Kidney capillary endothelial cell (primary cell): ENCODE results near the gene SPATA31D3.
"Not testable (repeated sequence)": the region's sequence is repeated elsewhere in the genome, so short reads cannot be mapped to it uniquely, and the experiment has no call there.

Experiments
- DNase-seq: peaks from one replicate; pipeline ENCODE4 v3.0.0-alpha.2; 2018; ENCODE audit warnings: low spot score

The SPATA31D3 gene

DNA sequence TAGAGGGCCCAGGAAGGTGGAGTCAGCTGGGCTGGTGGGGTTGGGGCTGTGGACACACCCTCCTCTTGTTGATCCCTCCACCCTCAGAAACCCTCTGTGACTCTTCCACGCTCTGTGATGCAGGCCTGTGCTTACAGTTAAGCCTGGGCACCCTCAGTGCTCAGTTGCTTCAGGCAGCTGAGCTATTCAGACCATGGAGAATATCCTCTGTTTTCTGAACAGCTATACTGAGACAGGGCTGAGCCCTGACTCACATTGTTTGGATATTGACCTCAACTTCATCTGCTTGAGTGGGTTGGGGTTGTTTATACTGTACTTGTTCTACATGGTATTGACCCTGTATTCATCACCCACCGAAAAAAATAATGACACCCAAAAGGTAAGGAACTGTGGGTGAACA, at the start of gene SPATA31D3:
Gene SPATA31D3, plus strand, starts transcription at position 108 of the 400 bp plus-strand sequence. Its CDS starts 86 bp downstream, at position 194.
- DNase-seq, result not testable (repeated sequence)

GRCh38 chr9:81893929-81894328, 49.4 kb upstream of the SPATA31D3 start:
- no peak for DNase-seq

GRCh38 chr9:81894891-81895290, 48.4 kb upstream of the SPATA31D3 start:
- DNase-seq, result no peak

- DNase-seq, result no peak
Measured at GRCh38 chr9:81896070-81896469, 47.2 kb upstream of the SPATA31D3 start.

DNA sequence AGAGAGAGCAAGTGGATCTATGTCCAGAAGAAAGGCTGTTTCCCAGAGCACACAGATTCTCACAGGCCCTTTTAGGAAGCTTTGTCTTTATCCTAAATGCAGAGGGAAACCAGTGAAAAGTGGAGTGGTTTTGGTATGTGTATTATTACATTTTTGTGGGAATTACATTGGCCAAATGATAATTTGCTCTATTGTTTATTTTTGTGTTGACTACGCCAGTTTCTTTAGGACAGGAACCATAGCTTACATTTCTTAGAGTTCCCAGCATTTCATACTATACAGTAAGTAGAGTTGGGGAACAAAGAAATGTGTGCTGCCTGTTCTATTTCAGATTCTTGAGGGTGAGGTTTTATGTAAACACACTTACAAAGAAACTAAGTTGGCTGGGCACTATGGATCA, 44.4 kb upstream of the SPATA31D3 start:
- no peak for DNase-seq

GRCh38 chr9:81902196-81902595, 41.1 kb upstream of the SPATA31D3 start:
- no peak for DNase-seq

DNA sequence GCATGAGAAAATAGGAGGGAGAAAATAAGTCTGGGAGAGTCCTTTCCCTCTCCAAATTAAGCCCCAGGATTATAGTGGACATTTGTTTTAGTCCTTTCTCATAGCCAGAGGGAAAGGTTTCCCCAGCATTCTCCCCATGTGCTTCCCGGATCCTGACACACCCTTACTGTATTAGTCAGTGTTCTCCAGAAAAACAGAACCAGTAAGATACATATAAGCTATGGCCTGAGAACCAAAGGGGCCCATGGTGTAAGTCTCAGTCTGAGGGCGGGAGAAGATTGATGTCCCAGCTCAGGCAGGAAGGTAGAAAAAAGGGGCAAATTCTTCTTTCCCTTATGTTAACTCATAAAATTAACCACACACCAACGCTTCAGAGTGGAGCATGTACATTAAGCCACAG, 40.7 kb upstream of the SPATA31D3 start:
- DNase-seq, result no peak

DNA sequence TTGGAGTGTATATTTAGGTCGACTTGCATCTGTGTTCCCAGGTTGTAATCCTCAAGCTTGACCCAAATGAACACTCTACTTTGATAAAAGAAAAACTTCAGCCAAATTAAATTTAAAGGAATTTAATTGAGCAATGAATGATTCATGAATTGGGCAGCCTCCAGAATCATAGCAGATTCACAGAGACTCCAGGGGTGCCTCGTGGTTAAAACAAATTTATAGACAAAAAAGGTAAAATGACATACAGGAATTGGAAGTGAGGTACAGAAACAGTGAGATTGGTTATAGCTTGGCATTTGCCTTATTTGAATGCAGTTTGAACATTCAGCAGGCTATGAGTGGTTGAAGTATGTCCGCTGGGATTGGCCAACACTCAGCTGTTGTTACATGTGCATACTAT, 36.6 kb upstream of the SPATA31D3 start:
- no peak for DNase-seq

DNA sequence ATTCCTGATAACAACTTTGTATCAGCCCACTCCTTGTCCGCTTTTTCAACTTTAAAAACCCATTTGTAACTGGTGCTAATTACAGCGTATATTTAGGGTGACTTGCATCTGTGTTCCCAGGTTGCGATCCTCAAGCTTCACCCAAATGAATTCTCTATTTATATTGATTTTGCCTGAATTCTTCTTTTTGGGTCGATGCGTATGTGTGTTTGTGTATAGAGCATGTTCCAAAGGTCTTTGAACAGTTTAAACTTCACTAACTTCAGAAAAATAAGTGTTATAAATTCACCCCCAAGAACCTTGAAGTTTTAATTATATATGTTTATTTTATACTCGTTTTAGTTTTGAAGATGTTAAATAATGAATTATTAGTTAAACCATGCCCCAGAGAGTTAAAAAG, 31.2 kb upstream of the SPATA31D3 start:
- no peak for DNase-seq

DNA sequence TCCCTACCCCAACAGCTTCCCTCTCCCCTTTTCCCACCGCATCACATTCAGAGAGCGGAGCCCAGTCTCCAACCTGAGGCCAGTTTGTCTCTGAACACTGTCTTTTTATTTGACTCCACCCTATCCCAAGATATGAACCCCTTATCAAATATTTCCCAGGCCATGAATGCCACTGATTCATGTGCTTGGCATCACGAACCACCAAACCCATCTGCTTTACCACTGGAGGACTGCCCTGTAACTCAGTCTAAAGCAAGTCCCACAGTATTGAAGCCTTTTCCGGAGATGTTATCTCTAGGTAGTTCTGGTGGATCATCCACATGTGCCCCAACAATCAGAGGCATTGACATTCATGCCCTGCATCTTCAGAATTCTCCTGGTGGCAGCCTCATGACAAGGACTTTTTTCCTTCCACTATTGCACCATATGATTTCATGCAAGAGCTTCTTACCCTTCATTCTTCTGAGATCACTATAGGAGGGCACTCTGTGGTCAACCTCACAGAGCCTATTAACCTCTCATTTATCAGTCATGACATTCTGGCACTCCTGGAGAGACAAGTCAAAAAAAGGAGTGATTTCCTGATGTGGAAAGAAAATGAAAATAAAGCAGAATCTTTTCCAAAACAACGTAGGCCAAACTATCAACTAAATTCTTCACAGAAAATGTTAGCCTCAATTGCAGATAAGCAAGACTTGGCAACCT, 27.3 kb upstream of the SPATA31D3 start:
- no peak for DNase-seq

- not testable (repeated sequence) for DNase-seq
Measured at GRCh38 chr9:81918507-81918906, 24.8 kb upstream of the SPATA31D3 start.

- not testable (repeated sequence) for DNase-seq
Measured at GRCh38 chr9:81928305-81928704, 15.0 kb upstream of the SPATA31D3 start, which contains the start of gene SPATA31D4. Gene SPATA31D4 (plus strand): TSS chr9:81928428. CDS start chr9:81928514, 86 bp downstream.

- DNase-seq, result not testable (repeated sequence)
Measured at GRCh38 chr9:81930147-81930546, 13.2 kb upstream of the SPATA31D3 start.

DNA sequence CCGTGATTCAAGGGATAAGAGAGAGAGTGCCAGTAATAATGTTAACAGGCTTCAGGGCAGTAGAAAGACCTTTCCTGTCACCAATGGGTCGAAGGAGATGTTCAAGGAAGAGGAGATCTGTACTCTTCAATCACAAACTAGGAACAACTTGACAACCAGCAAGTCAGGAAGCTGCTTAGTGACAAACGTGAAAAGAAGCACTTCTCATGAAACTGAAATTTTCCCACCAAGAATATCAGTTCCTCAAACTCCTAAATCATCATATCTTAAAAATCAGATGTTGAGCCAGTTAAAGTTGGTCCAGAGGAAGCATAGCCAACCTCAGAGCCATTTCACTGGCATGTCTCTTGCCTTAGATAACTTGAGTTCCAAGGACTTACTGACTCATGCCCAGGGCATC, 9.8 kb upstream of the SPATA31D3 start:
- not testable (repeated sequence) for DNase-seq

DNA sequence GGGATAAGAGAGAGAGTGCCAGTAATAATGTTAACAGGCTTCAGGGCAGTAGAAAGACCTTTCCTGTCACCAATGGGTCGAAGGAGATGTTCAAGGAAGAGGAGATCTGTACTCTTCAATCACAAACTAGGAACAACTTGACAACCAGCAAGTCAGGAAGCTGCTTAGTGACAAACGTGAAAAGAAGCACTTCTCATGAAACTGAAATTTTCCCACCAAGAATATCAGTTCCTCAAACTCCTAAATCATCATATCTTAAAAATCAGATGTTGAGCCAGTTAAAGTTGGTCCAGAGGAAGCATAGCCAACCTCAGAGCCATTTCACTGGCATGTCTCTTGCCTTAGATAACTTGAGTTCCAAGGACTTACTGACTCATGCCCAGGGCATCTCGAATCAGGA, 5.3 kb downstream of the SPATA31D3 start:
- not testable (repeated sequence) for DNase-seq

DNA sequence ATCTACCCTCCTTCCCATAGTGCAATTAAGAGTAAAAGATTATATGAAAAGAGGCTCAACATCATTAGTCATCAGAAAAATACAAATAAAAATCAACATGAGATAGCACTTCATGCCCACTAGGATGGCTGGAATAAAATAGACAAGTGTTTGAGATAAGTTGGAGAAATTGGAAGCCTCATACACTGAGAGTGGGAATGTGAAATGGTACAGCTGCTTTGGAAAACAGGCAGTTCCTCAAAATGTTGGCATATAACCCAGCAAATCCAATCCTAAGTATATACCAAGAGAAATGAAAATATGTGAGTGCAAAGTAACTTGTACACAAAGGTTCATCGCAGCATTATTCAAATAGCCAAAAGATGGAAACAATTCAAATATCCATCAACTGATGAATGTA, 9.8 kb downstream of the SPATA31D3 start:
- DNase-seq, result no peak

- no peak for DNase-seq
Measured at GRCh38 chr9:81955625-81956024, 12.3 kb downstream of the SPATA31D3 start.

DNA sequence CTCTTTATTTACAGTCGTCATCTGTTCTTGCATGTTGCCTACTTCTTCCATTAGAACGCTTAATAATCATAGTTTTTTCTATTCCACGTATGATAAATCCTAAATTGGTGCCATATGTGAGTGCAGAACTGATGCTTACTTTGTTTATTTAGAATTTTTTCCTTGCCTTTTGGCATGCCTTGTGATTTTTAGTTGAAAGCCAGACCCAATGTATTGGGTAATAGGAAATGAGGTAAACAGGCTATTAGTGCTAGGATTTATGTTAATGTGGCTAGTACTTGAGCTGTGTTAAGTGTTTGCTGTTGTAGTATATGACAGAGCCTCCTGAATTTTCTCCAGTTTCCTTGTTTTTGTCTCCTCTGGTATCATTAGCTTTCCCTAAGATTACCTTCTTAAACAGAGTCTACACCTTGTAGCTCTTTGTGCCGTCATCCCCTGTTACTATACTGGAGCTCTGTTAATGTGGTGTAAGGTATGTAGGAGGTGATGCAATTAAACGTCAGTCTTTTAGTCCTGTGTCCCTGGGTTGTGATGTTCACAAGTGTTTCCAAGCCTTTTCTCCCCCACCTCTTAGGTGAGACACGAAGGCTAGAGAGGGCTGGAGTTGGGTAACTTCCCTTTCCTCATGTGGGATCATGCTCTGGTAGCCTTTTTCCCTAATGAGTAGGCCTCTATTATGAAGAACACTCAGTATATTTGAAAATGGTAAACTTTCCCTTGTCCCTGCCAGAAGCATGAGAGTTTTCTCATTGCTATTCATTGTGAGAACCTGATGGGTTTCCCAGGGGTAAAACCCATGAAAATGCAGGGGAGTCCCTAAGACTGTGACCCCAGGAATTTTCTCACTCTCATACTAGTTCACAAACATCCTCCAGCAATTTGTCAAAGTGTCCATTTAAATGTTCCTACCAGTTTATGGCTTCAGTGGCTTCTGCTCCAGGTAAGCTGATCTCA, 21.2 kb downstream of the SPATA31D3 start:
- no peak for DNase-seq

- DNase-seq, result no peak
Measured at GRCh38 chr9:81968026-81968425, 24.7 kb downstream of the SPATA31D3 start.

GRCh38 chr9:81969971-81970370, 26.7 kb downstream of the SPATA31D3 start:
- DNase-seq, result no peak

- no peak for DNase-seq
Measured at GRCh38 chr9:81971727-81972126, 28.4 kb downstream of the SPATA31D3 start.

DNA sequence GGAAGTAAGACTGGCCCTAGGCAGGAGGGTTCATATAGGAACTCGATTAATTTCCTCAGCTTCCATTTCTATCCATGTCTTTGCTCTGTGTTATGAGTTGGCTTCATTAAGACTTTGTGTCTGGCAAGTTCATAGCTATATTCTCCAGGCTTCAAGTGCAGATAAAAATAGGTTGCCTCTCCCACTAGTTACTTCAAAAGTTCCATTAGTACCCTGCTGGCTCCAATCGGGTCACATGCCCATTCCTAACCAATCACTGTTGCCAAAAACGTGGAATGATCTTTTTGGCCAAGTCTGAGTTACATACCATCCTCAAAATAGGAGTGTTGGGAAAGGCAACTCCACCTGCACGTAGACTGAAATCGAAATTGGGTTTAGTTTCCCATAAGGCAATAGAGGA, 31.5 kb downstream of the SPATA31D3 start:
- DNase-seq, result no peak

DNA sequence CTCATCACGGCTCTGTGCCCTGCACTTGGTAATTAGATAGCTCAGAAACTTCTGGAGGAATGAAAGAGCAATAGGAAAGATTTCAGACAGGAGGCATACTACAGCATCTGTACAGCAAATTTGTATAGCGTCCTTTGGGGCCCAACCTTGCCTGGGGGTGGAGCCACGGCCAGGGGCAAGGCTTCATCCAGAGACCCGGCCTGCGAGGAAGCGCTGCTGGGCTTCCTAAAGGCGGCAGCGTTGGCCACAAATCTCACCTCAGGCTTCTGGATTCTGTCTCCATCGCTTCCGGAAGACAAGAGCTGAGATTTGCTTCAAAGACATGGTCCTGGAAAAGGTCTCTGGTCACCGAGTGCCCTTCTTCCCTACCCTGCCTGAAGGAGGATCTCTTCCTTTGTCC, 33.1 kb downstream of the SPATA31D3 start:
- DNase-seq, result no peak
